GM19351 (cell line): Measurements from ENCODE around the gene DNAH10.
"Not testable (repeated sequence)": the region's sequence is repeated elsewhere in the genome, so short reads cannot be mapped to it uniquely, and the experiment has no call there.

Experiments
- ATAC-seq: cut with Tn5 transposase; IDR thresholded peaks from one replicate; pipeline ENCODE4 v1.9.1; 2021; ENCODE audit warnings: mild to moderate bottlenecking, moderate library complexity; ENCODE audit not compliant: unreplicated experiment

DNAH10 gene

DNA sequence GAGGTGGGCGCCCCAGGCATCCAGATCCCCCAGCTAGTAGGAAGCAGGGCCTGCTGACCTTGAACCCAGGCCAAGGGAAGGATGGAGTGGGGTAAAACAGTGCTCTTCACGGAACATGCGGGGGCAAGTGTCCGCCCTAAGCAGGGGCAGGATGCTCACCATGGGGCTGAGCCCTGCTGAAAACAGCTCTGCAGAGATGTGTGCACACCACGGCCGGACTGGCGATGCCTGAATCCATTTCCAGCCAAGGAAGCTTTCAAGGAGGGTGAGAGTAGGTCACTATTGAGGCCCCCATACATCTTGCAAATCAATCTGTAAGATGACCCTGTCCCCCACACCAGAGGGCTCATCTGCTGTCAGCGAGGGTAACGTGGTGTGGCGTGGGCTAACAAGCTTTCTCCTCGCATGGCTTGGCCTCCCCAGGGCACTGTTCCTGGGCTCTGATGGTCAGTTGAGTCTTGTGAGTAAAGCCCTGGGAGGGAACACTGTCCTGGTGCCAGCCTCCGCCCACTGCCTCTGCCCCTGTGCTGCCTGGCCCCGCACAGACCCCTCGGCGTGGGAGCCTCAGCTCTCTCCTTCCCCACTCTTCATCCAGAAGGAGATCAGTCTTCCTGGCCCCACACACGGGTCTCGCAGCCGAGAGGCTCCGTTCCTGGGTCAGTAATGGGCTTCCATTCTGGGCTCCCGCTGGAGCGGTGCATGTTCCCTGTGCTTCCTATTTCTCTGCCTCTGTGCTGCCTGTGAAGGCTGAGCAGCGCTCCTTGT, 141.4 kb downstream of the DNAH10 start:
- ATAC-seq: no peak

DNA sequence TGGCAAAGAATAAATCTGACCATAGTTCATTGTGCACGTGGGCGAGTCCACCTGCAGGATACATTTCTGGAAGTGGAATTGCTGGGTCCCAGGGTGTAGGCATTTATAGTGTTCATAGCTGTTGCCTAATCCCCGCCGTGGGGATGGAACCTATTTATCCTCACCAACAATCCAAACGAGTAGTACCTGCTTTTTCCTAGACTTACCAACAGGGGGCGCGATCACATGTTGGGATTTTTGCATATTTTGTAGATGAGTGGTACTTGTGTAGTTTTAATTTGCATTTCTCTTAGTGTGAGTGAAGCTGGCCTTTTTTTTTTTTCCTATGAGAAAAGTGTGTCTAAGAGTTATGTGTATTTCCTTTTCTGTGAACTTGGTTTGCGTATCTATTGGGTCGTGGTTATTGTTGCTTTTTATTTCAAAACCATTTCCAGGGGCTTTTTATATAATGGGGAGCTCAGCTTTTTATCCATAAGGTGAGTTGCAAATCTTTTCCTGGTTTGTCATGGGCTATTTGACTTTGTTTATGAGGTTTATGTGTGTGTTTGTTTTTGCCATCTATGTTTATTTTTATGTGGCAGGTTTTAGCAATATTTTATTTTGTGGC, 143.3 kb downstream of the DNAH10 start:
- ATAC-seq: no peak

DNA sequence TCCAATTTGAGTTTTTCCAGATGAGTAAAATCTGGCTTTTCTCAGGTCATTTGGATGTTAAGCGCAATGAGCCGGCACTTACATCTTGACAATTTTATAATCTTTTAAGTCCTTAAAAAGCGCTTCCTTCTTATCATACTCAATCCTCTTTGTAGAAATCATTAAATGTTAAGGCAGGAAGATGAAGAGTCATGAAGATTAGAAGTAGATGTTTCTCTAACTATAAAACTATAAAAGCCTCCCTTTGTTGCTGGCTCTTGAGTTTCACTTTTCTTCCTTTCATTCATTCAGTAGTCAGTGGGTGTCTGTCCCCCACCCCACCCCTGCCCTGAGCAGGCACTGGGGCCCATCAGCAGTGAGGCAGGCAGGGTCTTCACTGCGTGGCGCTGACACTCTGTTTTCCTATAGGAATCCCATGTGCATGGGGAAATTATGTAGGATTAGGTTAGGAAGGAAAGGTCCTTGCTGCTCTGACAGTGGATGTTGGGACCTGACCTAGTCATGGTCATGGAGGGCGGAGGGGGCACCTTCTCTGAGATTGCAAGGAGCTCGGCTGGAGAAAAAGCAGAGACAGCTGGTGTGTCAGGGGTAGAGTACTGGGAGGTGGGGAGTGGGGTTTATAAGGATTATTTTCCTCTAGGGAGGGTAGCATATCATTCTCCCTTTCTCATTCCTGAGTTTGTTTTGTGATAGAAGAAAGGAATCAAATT, 144.8 kb downstream of the DNAH10 start:
- no peak for ATAC-seq

DNA sequence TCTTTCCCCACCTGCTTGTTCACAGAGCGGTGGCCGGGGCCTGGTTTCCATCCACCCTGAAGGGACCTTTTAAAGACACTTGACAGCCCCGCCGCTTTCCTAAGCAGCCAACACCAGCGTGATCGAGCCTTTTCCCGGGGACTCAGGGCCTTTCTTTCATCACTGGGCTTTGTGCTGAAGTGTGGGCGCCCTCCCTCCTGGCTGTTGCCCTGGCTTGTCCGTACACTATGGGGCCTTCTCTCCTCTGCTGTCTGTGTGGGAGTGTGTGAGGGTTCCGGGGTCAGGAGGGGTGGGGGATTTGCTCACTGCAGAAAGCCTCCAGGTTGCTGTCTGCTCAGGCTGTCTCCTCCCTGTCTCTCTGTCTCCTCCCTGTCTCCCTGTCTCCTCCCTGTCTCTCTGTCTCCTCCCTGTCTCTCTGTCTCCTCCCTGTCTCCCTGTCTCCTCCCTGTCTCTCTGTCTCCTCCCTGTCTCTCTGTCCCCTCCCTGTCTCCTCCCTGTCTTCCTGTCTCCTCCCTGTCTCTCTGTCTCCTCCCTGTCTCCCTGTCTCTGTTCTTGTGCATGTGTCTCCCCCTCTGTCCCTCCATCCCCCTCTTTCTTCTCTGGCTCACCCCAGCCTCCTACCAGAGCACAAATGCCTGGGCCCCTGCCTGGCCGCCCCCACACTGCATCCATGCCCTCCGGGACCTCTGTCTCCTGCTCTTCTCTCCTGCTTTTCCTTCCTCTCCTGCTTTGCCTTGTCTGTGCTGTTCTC, 145.8 kb downstream of the DNAH10 start:
- no peak for ATAC-seq

DNA sequence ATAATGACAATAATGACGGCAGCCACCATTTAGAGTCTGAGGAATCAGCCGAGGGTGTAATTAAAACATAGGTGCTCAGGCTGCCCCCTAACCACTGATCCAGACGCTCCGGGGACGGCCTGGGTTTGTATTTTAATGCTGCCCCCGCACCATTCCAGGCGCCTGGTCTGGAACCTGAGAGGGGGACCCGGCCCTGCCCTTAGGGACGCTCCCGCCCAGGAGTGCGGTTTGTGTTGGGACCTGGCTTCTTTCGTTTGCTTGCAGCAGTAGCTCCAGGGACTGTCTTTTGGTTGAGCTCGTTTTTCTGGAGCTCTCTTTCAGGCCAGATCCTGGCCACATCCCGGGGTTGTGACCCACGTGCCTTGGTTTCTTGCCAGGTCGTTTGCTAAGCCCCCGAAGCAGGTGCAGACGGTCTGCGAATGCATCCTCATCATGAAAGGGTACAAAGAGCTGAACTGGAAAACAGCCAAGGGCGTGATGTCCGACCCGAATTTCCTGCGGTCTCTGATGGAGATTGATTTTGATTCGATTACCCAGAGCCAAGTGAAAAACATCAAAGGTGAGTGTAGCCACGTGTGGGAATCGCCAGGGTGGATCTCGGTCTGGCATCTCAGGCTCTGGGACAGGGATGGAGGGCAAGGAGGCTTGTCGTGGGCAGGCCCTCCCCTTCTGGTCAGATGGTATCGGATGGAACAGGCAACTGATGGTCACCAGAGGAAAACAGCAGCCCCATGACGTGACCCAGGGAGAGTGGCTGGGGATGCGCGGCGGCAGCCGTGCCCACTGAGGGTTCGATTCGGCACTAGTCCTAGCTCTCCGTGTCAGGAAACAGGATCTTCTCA, 147.0 kb downstream of the DNAH10 start:
- ATAC-seq: no peak

DNA sequence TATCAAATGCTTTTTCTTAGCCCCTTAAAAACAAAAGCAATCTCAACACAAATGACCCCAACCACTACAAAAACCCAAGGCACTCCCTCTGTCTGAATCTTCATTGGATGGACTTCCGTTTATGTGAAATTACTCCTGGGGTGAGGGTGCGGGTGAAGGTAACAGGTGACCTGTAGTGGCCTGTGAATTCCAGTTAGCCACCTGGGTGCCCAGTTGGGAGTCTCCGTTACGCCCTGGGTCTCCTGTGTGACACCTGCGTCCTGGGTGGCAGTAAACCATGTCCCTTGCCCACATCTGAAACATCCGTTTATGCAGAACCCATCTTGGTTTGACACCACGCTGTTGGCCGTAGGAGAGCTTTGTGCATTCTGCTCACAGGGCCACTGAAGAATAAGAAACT, 148.0 kb downstream of the DNAH10 start:
- ATAC-seq: no peak

DNA sequence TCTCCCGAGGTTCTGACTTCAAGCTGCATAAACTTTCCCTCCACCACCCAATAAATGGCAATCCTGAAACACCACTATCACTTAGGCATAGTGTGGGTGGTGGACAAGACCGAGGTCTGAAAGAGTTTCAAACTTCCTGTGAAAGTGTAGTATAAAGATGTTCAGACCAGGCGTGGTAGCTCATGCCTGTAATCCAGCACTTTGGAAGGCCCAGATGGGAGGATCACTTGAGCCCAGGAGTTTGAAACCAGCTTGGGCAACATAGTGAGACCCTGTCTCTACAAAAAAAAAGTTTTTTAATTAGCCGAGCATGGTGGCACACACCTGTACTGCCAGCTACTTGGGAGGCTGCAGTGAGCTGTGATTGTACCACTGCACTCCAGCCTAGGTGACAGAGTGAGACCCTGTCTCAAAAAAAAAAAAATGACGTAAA, 148.7 kb downstream of the DNAH10 start:
- ATAC-seq: no peak

DNA sequence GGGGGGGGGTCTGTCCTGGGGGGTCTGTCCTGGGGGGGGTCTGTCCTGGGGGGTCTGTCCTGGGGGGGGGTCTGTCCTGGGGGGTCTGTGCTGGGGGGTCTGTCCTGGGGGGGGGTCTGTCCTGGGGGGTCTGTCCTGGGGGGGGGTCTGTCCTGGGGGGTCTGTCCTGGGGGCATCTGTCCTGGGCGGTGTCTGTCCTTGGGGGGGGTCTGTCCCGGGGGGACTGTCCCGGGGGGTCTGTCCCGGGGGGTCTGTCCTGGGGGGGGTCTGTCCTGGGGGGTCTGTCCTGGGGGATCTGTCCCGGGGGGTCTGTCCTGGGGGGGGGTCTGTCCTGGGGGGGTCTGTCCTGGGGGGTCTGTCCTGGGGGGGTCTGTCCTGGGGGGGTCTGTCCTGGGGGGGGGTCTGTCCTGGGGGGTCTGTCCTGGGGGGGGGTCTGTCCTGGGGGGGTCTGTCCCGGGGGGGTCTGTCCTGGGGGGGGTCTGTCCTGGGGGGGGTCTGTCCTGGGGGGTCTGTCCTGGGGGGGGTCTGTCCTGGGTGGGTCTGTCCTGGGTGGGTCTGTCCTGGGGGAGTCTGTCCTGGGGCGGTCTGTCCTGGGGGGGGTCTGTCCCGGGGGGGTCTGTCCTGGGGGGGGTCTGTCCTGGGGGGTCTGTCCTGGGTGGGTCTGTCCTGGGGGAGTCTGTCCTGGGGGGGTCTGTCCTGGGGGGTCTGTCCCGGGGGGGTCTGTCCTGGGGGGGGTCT, 149.7 kb downstream of the DNAH10 start:
- ATAC-seq: not testable (repeated sequence)

DNA sequence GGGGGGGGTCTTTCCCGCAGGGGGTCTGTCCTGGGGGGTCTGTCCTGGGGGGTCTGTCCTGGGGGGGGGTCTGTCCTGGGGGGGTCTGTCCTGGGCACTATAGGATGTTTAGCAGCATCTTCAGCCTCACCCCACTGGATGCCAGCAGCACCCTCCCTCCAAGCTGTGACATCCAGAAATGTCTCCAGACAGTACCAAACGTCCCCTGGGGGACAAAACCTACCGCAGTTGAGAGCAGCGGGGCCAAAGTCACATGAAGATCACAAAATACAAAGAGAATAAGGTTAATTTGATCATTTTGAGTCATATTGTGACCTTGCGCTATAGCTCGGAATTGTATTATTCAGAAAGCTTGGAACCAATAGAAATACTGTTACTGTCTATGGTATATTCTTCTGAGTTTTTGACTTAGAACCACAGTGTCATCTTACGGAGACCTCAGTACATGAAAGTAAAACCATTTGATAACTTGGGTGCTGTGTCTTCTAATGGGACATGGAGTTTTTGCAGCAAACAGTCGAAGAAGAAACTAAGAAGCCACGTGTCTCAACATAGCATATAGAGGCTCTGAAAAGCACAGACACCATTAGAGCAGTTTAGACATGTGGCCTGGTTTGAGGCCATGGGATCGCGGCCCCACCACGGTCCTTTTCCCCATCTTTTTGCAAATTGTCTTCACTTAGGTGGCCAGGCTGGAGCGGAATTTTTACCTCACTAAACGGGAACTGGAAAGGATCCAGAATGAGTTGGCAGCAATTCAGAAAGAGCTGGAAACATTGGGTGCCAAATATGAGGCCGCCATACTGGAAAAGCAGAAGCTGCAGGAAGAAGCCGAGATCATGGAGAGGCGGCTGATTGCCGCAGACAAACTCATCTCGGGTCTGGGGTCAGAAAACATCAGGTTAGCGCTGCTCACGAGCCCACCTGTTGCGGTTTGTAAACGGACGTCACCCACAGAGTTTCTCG, 150.6 kb downstream of the DNAH10 start:
- ATAC-seq: no peak

DNA sequence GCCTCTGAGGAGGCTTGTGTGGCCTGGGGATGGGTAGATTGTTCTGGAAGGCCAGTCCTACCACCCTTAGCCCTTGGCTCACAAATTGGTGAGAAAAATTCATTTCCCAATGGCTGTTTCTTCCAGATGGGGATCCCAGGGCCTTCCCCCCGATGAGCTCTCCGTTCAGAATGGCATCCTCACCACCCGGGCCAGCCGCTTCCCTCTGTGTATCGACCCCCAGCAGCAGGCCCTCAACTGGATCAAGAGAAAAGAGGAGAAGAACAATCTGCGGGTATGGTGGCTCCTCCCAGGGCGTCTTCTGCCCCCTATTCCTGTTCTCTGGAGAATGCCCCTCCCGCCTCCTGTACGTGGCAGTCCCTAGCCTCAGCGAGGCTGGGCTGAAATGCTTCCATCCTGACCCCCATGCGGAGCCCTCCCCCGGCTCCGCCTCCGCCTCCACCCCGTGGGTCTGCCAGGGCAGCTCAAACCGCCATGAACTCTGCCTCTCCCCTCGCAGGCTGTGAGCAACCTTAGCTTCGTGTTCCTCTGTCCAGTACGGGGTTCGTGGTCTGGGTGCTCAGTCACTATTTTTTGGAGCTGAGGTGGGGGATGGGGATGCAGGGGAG, 152.7 kb downstream of the DNAH10 start:
- ATAC-seq: no peak

DNA sequence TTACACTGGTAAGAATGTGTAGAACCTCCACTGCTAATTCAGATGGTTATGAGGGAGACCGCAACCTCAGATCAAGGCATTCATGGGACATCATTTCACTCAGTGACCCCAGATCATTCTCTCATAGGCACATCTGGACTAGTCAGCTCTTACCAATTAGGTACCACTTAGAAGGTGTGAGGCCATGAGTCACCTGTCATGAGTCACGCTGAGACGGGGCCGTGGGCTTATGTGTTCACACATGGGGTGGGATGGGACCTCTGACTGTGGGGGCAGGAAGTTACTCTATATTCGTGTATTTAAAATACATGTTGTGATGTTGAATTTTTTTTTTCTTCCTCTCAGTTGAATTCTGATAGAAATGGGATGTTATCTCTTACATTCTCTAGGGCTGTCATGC, 154.6 kb downstream of the DNAH10 start:
- ATAC-seq: no peak

DNA sequence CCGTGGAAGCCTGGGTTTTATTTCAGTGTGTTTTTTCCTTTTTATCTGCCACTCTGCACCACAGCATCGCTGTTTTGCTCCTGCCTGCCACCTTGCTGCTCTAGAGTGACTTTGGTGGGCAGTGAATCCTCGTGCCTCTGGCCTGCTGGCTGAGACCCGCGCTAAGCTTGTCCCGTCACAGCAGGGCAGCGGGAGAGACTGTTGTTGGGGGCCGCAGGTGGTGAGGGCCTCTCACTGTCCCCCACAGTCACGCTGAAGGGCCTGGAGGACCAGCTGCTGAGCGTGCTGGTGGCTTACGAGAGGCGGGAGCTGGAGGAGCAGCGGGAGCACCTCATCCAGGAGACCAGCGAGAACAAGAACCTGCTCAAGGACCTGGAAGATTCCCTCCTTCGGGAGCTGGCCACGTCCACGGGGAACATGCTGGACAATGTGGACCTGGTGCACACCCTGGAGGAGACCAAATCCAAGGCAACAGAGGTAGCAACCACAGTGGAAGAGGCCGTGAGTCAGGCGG, 155.3 kb downstream of the DNAH10 start:
- ATAC-seq: no peak

DNA sequence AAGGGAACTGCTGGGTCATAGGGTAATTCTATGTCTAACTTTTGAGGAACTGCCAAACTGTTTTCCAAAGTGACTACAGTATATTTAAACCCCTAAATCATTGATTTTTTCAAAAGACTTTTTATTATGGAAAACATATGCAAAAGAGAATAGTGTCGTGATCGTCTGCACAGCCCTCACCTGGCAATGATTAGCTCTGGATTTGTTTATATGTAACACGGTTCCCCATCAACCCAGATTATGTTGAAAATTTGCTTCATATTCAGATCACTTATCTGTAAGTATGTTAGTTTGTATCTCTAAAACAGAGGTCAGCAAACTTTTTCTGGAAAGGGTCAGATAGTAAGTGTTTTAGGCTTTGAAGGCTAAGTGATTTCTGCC, 157.9 kb downstream of the DNAH10 start:
- ATAC-seq: no peak

DNA sequence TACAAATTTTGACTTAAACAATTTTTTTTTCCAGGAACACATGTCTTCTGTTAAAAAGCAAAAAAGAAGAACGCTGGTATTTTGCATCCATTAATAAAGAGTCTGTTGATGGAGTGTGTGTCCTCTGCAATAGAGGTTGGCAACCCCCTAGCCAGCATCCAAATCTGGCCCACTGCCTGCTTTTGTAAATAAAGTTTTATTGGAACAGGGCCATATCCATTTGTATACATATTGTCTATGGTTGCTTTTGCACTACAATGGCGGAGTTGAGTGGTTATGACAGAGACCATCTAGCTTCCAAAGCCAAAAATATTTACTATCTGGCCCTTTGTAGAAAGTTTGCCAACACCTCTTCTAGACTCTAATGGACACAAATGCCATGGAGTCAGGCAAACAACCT, 160.9 kb downstream of the DNAH10 start:
- no peak for ATAC-seq

DNA sequence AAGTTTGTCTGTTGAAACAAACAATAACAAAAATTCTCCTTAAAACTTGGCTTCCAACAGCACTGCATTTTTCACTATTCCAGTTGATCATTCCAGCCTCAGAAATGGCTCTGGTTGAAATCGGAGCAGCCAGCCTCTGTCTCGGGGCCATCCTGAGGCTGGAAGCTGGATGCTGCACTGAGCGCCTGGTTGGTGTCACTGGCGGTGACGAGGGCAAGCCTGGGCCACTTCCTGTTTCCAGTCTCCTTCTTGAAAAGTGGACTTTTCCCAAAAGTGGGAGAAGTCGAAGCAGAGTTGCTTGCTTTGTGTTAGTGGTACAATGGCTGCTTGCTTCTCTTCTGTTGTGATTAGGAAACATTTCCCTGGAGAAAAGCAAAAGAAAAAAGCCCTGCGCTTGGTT, 161.8 kb downstream of the DNAH10 start:
- ATAC-seq: no peak

DNA sequence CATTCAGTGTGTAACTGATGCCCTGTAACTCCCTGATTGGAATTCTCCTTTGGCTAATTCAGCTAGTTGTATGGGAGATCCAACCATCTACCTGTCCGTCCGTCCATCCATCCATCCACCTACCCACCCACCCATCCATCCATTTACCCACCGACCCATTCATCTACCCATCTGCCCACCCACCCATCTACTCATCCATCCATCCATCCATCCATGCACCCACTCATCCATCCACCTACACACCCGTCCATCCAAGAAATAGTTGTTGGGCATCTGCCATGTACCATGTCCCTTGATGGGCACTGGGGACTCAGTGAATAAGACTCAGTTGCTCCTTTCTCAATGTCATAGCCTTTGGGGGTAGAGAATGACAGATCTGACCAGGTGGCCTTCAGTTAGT, 162.4 kb downstream of the DNAH10 start:
- ATAC-seq: no peak

DNA sequence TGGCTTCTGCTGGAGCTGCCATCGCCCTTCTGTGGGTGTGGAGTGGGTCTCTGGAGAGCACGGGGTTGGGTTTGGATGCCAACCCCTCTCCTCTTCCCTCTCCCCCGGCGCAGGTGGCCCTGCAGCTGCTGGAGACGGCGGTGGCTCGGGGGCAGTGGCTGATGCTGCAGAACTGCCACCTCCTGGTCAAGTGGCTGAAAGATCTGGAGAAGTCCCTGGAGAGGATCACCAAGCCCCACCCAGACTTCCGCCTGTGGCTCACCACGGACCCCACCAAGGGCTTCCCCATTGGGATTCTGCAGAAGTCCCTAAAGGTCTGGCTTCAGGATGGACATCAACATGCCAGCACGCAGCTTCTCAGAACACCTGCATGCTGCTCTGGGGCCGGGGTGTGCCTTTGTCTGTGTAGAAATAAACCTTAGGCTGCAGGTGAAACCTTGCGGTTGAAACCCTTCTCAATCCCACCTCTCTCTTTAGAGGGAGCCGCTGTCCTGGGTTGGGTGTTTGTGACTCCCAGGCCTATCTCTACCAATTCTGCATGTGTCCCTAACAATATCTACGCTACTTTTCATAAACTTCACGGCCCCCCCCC, 166.3 kb downstream of the DNAH10 start:
- no peak for ATAC-seq

DNA sequence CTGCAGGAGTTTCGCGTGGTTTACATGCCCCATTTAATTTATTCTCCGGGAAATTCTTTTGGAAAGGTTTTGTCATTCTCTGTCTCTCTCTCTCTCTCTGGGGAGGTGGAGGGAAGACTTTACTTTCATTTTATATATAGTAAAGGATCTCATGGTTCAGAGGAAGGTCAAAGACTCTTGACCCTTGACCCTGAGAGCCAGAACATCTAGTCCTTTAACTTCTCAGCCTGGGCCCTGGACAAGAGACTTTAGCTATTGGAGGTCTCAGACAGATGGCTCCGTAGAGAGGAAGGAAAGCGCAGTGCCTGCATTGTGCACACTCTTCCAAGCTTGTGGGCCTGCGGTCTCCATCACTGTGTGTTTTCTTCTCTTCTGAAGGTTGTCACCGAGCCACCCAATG, 166.8 kb downstream of the DNAH10 start:
- no peak for ATAC-seq
